Immature natural killer cell (primary cell): ENCODE measurements around the gene OR8B12. TPM values are rescaled to one million over a fixed set of nuclear protein-coding genes. Genes with fewer than 3 reads are reported as not detected.

Source experiments
- DNase-seq, 3 donors: peaks; one replicate each; pipeline ENCODE4 v3.0.0; 2022; ENCODE audit warnings: mixed read lengths in 1 of 3
- H3K27ac Mint-ChIP-seq, 6 donors: one replicate each; pipeline ENCODE4 v1.8.0; 2020; ENCODE audit warnings: mixed read lengths in 6 of 6, mild to moderate bottlenecking in 5 of 6, inconsistent platforms in 4 of 6, moderate library complexity in 3 of 6
- H3K27me3 Mint-ChIP-seq, 3 donors: one replicate each; pipeline ENCODE4 v1.8.0; 2020 to 2021; ENCODE audit warnings: low read depth in 3 of 3, mild to moderate bottlenecking in 3 of 3, mixed read lengths in 3 of 3, moderate library complexity in 3 of 3, inconsistent platforms in 1 of 3
- H3K36me3 Mint-ChIP-seq, 3 donors: one replicate each; pipeline ENCODE4 v1.8.0; 2020; ENCODE audit warnings: mixed read lengths in 3 of 3, inconsistent platforms in 2 of 3, mild to moderate bottlenecking in 2 of 3
- H3K4me1 Mint-ChIP-seq, 2 donors: one replicate each; pipeline ENCODE4 v1.8.0; 2020; ENCODE audit warnings: inconsistent platforms in 2 of 2, mild to moderate bottlenecking in 2 of 2, mixed read lengths in 2 of 2, moderate library complexity in 1 of 2
- H3K4me3 Mint-ChIP-seq, 5 donors: one replicate each; pipeline ENCODE4 v1.8.0; 2020; ENCODE audit warnings: mild to moderate bottlenecking in 5 of 5, mixed read lengths in 5 of 5, inconsistent platforms in 3 of 5, moderate library complexity in 3 of 5
- H3K9me3 Mint-ChIP-seq, 6 donors: one replicate each; pipeline ENCODE4 v1.8.0; 2020; ENCODE audit warnings: mild to moderate bottlenecking in 6 of 6, mixed read lengths in 6 of 6, inconsistent platforms in 4 of 6, moderate library complexity in 3 of 6
- polyA plus RNA-seq, 3 donors: library from polyadenylated mRNA; unstranded; fragments of 300-500 nt; fragmentation: Illumina TruSeq; gene quantifications; one replicate each; pipeline ENCODE4 v1.2.3, GENCODE V29; 2021

The OR8B12 gene, protein sequence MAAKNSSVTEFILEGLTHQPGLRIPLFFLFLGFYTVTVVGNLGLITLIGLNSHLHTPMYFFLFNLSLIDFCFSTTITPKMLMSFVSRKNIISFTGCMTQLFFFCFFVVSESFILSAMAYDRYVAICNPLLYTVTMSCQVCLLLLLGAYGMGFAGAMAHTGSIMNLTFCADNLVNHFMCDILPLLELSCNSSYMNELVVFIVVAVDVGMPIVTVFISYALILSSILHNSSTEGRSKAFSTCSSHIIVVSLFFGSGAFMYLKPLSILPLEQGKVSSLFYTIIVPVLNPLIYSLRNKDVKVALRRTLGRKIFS
- polyA plus RNA-seq, result not detected

DNA sequence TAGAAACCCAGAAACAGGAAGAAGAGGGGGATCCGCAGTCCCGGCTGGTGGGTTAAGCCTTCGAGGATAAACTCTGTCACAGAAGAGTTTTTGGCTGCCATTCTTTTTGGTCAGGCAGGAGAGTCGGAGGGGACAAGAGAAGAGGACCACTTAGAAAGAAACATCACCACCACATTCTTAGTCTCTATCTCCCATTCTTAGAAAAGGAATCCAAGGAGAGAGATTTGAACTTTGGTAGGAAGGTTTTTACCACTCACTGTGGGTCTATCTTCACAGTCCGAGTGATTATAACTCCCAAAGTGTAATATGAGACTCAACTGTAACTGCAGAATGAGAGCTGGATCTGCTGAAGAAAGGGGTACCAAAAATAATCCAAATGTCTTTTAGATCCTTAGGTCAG lies at the start of gene OR8B12:
Gene OR8B12 (minus strand): TSS at position 101 of the 400 bp plus-strand sequence. CDS start 0 bp downstream, at position 101.
- H3K4me3 Mint-ChIP-seq, result no peak within 1 kb of the TSS
- no peak for DNase-seq
- H3K27ac Mint-ChIP-seq, result no peak within 1 kb of the TSS
- peaks cover 0 to 7% (median 0%) of the 10 kb centered on the region in 6 donors for H3K9me3 Mint-ChIP-seq
- H3K27me3 Mint-ChIP-seq, result peaks cover 0 to 11% (median 9%) of the 10 kb centered on the region in 3 donors
- H3K4me1 Mint-ChIP-seq, result no peaks in the 10 kb centered on the region
- H3K36me3 Mint-ChIP-seq, result no peaks in the 10 kb centered on the region

DNA sequence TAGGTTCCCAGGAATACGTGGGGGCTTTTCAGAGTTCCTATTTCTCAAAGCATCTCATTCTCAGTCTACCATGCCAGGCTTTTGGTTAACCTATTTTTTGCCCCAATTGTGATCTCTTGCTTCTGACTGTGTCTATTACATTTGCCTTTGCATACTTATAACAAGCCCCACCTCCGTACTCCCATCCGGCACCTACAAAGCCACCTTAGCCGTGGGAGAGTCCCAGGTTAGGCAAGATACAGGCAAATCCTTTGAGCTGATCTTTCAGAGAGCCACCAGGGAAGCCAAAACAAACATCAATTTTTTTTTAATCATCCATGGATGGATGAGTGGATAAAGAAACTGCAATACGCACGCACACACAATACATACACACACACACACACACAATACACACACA lies 49.2 kb upstream of the OR8B12 start:
- no peak overlapping the region for H3K4me3 Mint-ChIP-seq
- no peaks in the 10 kb centered on the region for H3K9me3 Mint-ChIP-seq
- H3K36me3 Mint-ChIP-seq, result no peaks in the 10 kb centered on the region
- H3K27ac Mint-ChIP-seq, result no peak overlapping the region
- no peaks in the 10 kb centered on the region for H3K4me1 Mint-ChIP-seq
- peaks cover 4 to 5% (median 4%) of the 10 kb centered on the region in 3 donors for H3K27me3 Mint-ChIP-seq
- DNase-seq, result no peak

DNA sequence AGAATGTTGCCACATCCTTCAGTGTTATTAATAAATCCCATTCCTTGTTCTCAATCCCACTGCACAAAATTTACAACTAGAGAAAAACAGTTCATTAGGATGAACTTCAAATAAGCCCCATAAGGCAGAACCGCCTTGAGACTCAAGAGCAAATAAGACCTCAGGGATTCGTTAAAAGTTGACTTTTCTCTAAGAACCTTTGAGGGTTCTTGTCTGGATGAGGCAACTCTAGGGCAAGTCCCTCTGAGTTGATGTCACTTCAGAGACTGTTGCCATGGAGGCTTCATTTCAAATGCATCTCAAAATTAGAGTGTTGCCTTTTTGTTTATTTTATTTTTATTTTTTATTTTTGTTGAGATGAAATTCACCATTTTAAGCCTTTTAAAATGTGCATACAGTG lies 48.0 kb upstream of the OR8B12 start:
- Mint-ChIP-seq H3K4me3 (no peak overlapping the region), H3K36me3 (no peaks in the 10 kb centered on the region)

DNA sequence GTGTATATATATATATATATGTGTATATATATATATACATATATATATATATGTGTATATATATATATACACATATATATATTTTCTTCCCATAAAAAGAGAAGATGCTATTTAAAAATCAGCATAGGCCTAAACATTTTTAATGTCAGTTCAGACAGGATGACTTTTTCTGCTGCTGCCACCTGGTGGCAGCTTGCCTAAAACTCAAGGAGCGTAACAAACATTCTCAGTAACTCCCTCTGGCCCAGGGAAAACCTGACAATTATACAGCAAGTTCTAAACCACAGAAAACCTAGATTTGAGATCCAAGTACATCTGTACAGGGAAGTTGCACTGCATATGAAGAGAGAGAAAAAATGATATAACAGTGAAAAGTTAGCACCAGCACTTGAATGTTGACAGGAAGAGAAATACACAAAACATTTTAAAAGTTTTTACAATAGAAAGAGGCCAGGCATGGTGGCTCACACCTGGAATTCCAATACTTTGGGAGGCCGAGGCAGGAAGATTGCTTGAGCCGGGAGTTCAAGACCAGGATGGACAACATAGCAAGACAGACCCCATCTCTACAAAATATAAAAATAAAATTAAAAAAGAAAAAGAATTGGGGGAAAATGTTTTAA lies 42.9 kb upstream of the OR8B12 start:
- Mint-ChIP-seq H3K4me1 (no peaks in the 10 kb centered on the region), H3K36me3 (no peaks in the 10 kb centered on the region), H3K9me3 (no peaks in the 10 kb centered on the region), H3K27ac (no peak overlapping the region), H3K4me3 (no peak overlapping the region), H3K27me3 (peaks cover 2 to 8% (median 5%) of the 10 kb centered on the region in 3 donors)
- peak in 2 of 3 donors; percentile 0 to 3 for DNase-seq

More for the DNA sequence above, 48.0 kb upstream of the OR8B12 start:
- H3K27ac Mint-ChIP-seq, result no peak overlapping the region
- H3K9me3 Mint-ChIP-seq, result no peaks in the 10 kb centered on the region
- peaks cover 0 to 9% (median 4%) of the 10 kb centered on the region in 3 donors for H3K27me3 Mint-ChIP-seq
- H3K4me1 Mint-ChIP-seq, result no peaks in the 10 kb centered on the region
- no peak for DNase-seq

DNA sequence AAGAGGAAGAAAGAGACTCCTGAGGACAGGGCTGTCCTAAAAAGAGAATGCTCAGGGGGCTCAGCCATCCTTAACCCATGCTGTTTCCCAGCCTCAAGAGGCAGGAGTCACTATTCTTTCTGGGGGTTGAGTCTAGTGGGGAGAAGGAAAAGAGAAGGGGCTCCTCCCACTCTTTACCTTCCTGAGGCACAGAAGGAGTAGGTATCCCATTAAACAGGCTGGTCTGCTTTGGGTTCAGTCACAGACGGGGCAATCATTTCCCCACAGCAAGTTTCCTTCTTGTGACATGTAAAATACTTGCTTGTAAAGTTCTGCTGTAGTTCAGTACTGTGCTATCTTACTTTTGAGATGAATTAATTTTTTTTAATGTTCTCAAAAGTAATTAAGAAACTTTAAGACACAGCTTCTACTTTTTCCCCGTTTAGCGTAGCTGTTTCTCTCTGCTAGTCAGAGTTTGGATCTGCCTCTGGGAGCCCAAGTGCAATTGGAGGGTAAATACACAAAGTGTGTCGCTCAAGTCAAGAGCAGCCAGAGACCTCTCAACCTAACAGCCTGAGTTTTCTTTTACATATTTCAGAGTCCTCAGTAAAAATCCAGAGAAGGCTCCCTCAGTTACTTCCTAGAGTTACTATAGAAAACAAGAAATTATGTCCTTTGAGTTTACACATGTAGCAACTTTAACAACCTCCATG lies 41.4 kb upstream of the OR8B12 start:
- Mint-ChIP-seq H3K27ac (no peak overlapping the region), H3K4me3 (no peak overlapping the region), H3K36me3 (no peaks in the 10 kb centered on the region), H3K27me3 (peaks cover 2 to 8% (median 5%) of the 10 kb centered on the region in 3 donors), H3K9me3 (no peaks in the 10 kb centered on the region), H3K4me1 (no peaks in the 10 kb centered on the region)
- no peak for DNase-seq

DNA sequence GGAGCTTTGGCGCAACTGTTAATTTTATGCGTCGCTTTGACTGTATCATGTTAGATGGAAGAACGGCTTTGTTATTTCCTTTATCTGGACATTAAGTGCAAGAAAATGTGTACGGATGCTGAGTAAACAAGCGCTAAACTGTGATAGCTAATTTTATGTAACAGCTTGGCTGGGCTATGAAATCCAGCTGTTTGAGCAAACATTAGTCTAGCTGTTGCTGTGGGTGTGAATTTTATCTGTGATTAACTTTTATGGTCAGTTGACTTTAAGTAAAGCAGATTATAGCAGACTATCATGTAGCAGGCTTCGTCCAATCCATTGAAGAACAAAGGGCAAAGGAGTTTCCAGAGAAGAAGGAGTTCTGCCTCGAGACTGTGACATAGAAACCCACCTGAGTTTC lies 40.3 kb upstream of the OR8B12 start:
- DNase-seq, result no peak
- no peaks in the 10 kb centered on the region for H3K36me3 Mint-ChIP-seq
- H3K27me3 Mint-ChIP-seq, result peaks cover 2 to 8% (median 5%) of the 10 kb centered on the region in 3 donors
- H3K9me3 Mint-ChIP-seq, result no peaks in the 10 kb centered on the region
- no peak overlapping the region for H3K4me3 Mint-ChIP-seq
- no peaks in the 10 kb centered on the region for H3K4me1 Mint-ChIP-seq
- H3K27ac Mint-ChIP-seq, result no peak overlapping the region

DNA sequence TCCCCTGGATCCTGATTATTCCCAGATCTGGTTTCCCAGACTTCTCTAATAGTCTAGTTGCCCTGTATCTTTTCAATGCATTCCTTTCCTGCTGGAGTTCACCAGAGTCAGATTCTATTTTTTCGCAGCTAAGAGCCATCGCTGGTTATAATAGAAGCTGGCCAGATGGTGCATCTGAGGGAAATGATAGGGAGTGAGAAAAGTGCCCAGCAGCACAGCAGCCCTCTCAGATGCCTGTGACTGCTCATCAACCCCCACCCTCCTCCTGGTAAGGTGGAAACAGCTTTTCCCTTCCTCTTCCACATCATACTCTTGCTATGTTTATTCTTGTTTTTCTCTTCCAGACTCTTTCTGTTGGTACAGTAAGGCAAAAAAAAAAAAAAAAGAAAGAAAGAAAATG lies 39.1 kb upstream of the OR8B12 start:
- H3K4me3 Mint-ChIP-seq, result no peak overlapping the region
- no peaks in the 10 kb centered on the region for H3K36me3 Mint-ChIP-seq
- DNase-seq, result no peak
- H3K27ac Mint-ChIP-seq, result no peak overlapping the region
- H3K27me3 Mint-ChIP-seq, result peaks cover 2 to 8% (median 5%) of the 10 kb centered on the region in 3 donors
- no peaks in the 10 kb centered on the region for H3K9me3 Mint-ChIP-seq
- no peaks in the 10 kb centered on the region for H3K4me1 Mint-ChIP-seq

DNA sequence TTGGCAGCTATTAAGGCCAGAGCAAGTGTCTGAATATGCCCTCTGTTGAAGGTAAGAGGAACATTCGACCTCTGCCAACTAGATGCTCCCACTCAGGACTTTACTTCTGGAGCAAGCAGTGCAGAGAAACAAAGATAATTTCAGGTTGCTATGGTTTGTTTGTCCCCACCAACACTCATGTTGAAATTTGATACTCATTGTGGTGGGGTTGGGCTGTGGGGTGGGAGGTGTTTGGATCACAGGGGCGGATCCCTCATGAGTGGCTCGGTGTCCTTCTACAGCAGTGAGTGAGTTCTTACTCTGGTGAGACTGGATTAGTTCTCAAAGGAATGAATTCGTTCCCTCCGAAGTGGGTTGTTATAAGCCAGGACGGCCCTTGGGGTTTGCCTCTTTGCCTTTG lies 38.4 kb upstream of the OR8B12 start:
- peaks cover 2 to 5% (median 4%) of the 10 kb centered on the region in 3 donors for H3K27me3 Mint-ChIP-seq
- DNase-seq, result no peak
- no peaks in the 10 kb centered on the region for H3K4me1 Mint-ChIP-seq

DNA sequence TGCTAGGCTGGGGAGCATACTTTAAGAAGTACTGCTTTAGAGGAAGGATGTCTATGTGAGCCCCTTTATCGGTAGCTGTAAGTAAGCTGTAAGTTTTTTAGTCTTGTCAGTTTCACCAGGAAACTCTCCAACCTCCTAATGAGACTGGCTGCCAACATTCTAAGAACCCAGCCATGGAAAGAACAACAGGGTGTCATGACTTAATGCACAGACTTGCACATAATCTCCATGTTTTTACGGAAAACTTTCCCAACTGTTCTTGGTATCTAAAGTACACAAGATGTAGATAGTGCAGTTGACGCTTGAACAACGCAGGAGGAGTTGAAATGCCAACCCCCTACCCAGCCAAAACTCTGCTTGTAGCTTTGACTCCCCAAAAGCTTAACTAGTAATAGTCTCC lies 35.3 kb upstream of the OR8B12 start:
- Mint-ChIP-seq H3K27me3 (peaks cover 2 to 6% (median 2%) of the 10 kb centered on the region in 3 donors), H3K27ac (no peak overlapping the region)

More for the DNA sequence above, 38.4 kb upstream of the OR8B12 start:
- H3K36me3 Mint-ChIP-seq, result no peaks in the 10 kb centered on the region
- no peak overlapping the region for H3K4me3 Mint-ChIP-seq
- H3K9me3 Mint-ChIP-seq, result no peaks in the 10 kb centered on the region
- no peak overlapping the region for H3K27ac Mint-ChIP-seq

DNA sequence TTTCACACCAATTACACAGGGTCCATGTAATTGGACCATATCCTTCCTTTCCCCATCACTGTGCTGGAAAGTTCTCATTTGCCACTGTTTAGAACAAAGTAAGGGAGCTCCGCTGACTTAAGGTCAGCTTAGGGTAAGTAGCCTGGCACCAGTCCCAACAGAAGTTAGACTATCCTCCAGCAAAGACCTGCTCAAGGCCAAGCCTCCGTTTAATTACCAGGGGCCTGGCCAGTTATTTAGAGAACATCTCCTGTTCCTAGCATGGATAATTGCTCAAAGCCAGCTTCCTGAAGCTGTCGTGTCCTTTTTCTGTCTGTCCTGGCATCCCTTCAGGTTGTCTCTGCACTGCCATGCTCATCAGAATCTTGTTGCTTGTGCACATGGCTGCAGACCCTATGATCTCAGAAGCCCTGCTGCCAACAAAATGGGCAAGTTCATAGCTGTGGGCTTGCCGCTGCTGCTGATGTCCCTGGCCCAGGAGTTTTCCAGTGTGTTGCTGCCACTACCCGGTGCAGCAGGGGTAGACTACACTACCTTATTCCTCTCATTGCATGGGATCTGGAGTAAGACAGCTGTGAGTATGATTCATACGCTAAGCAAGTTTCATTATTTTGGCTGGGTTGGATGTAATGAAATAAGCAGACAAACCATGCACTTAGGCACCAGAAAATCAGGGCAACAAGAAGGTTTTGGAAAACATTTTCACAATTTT lies 34.4 kb upstream of the OR8B12 start:
- Mint-ChIP-seq H3K27ac (no peak overlapping the region), H3K9me3 (no peaks in the 10 kb centered on the region), H3K27me3 (peaks cover 2 to 5% (median 2%) of the 10 kb centered on the region in 3 donors), H3K4me3 (no peak overlapping the region), H3K4me1 (no peaks in the 10 kb centered on the region), H3K36me3 (no peaks in the 10 kb centered on the region)
- DNase-seq, result no peak

More for the DNA sequence above, 35.3 kb upstream of the OR8B12 start:
- H3K9me3 Mint-ChIP-seq, result no peaks in the 10 kb centered on the region
- DNase-seq, result no peak
- H3K36me3 Mint-ChIP-seq, result no peaks in the 10 kb centered on the region
- no peaks in the 10 kb centered on the region for H3K4me1 Mint-ChIP-seq
- H3K4me3 Mint-ChIP-seq, result no peak overlapping the region

DNA sequence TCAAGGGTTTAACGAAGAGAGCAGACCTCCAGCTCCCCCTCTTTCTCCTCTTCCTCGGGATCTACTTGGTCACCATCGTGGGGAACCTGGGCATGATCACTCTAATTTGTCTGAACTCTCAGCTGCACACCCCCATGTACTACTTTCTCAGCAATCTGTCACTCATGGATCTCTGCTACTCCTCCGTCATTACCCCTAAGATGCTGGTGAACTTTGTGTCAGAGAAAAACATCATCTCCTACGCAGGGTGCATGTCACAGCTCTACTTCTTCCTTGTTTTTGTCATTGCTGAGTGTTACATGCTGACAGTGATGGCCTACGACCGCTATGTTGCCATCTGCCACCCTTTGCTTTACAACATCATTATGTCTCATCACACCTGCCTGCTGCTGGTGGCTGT lies 26.7 kb upstream of the OR8B12 start:
- DNase-seq, result no peak
- Mint-ChIP-seq H3K9me3 (no peaks in the 10 kb centered on the region), H3K27ac (no peak overlapping the region), H3K27me3 (peaks cover 4 to 7% (median 5%) of the 10 kb centered on the region in 3 donors), H3K36me3 (no peaks in the 10 kb centered on the region), H3K4me1 (no peaks in the 10 kb centered on the region), H3K4me3 (no peak overlapping the region)

DNA sequence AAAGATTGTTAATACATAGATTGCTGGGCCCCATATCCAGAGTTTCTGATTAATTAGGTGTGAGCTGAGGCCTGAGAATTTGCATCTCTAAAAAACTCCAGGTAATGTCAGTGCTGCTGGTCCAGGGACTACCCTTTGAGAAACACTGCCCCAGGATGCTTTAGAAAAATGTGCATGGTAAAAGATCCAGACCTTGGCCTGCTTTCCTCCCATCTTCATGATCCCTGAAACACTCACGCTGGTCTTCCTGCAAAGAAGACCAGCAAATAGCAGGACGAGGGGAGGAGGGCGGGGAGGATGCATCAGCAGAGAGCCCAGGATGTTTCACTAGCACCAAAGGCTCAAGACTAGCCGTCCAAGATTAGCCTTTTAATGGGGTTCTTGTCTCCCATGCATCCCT lies 26.2 kb upstream of the OR8B12 start, which contains the start of gene OR8A1:
Gene OR8A1 (plus strand): TSS at position 301 of the 400 bp plus-strand sequence. CDS start 123 bp downstream, outside the sequence.
- Mint-ChIP-seq H3K36me3 (no peaks in the 10 kb centered on the region), H3K4me1 (no peaks in the 10 kb centered on the region), H3K9me3 (no peaks in the 10 kb centered on the region), H3K27ac (no peak within 1 kb of the TSS), H3K27me3 (peaks cover 5 to 7% (median 7%) of the 10 kb centered on the region in 3 donors), H3K4me3 (no peak within 1 kb of the TSS)
- no peak for DNase-seq

DNA sequence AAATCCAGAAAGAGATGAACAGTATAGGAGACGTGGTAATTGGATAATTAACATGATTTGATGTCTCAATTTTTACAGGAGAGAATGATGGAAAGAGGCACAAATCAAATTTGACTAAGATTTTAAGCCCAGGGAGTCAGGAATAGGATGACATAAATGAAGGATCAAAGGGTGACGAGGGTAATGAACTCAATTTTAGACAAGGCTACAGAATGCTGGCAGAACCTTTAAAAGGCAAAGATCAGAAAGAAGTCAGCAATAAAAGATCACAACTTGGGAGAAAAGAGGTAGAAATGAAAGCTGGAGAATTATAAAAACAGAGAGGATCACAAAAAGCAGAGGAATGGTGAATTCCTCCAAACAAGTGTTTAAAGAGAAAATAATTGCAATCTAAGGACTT lies 13.4 kb upstream of the OR8B12 start:
- Mint-ChIP-seq H3K27me3 (peaks cover 0 to 8% (median 5%) of the 10 kb centered on the region in 3 donors), H3K9me3 (peaks cover 0 to 2% (median 0%) of the 10 kb centered on the region in 6 donors), H3K36me3 (no peaks in the 10 kb centered on the region), H3K4me3 (no peak overlapping the region), H3K27ac (no peak overlapping the region), H3K4me1 (no peaks in the 10 kb centered on the region)
- no peak for DNase-seq
